WTC11 (cell line): ENCODE data around the gene SRMS.

ENCODE experiments used
- CREB1 ChIP-seq: sonication (generic); formaldehyde crosslinking; IDR thresholded peaks from 2 replicates; pipeline ENCODE4 v1.8.0; 2023; ENCODE audit warnings: mild to moderate bottlenecking, missing genetic modification reagents
- CTCF ChIP-seq: fragments of 200-600 bp; IDR thresholded peaks from 2 replicates; pipeline ENCODE4 v1.8.0; 2022; ENCODE audit warnings: antibody characterized with exemption
- GTF2I ChIP-seq: fragments of 250-450 bp; sonication (Bioruptor Pico); conservative IDR thresholded peaks from 2 replicates; pipeline ENCODE4 v1.4.0; 2021; ENCODE audit warnings: mild to moderate bottlenecking
- NFE2L1 ChIP-seq: sonication (generic); formaldehyde crosslinking; IDR thresholded peaks from 2 replicates; pipeline ENCODE4 v1.8.1; 2023; ENCODE audit warnings: missing genetic modification reagents
- SP1 ChIP-seq: sonication (generic); formaldehyde crosslinking; conservative IDR thresholded peaks from 2 replicates; pipeline ENCODE4 v1.8.1; 2022; ENCODE audit warnings: missing genetic modification reagents
- ZNF423 ChIP-seq: fragments of 250-450 bp; sonication (Bioruptor Pico); IDR thresholded peaks from 2 replicates; pipeline ENCODE4 v2.1.2; 2022; ENCODE audit warnings: mild to moderate bottlenecking, moderate library complexity
- TF ChIP-seq, protein P1 (sequence below): sonication (generic); formaldehyde crosslinking; IDR thresholded peaks from 2 replicates; pipeline ENCODE4 v1.8.1; 2022; ENCODE audit warnings: mild to moderate bottlenecking, missing genetic modification reagents, moderate library complexity, borderline replicate concordance

DNA sequence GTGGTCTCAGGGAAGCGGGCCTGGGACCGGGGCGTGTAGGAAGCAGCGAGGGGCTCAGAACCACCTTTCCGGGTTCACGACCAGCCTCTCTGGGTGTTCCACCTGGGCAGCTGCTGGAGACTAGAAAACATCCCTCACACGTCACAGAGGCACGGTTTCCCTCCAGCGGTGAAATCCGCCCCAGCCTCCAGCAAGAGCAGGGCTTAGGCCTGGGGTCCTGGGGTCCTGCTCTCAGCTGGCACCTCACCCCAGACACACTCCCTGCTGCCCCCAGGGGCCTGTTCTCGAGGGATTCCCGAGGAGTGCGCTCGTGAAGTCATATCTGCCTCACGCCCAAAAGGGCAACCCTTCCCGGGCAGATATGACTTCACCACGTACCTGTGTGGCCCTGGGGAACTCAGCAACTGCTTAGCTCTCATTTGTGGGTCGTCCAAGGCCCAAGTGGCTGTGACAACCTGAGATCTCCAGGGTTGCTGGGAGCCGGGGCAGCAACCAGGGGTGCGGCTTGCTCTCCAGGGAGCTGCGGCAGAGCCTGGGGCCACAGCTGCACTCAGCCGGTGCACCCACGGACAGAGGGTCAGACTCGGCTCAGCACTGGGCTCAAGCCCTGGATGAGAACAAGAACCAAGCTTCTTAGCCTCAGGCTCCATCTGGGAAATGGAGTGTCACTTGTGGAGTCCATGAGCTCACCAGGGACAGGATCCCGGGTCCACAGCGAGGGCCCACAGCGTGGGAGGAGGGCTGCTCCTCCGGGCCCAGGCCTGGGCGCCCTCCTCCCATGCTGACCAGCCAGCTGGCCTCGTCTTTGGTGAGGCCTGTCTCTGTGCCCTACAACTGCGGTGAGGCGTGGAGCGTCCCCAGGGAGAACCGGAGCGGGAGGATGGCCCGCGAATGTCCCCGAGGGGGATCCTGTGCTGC lies 7.1 kb upstream of the SRMS start:
- TF ChIP-seq CTCF (no peak), ZNF423 (CRISPR knock-in tag) (no peak), CREB1 (CRISPR knock-in tag) (no peak), NFE2L1 (no peak), GTF2I (CRISPR knock-in tag) (no peak), SP1 (CRISPR knock-in tag) (no peak)
- TF ChIP-seq, protein P1, sequence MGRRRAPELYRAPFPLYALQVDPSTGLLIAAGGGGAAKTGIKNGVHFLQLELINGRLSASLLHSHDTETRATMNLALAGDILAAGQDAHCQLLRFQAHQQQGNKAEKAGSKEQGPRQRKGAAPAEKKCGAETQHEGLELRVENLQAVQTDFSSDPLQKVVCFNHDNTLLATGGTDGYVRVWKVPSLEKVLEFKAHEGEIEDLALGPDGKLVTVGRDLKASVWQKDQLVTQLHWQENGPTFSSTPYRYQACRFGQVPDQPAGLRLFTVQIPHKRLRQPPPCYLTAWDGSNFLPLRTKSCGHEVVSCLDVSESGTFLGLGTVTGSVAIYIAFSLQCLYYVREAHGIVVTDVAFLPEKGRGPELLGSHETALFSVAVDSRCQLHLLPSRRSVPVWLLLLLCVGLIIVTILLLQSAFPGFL (CRISPR knock-in tag) = no peak
